H9 (cell line): ENCODE results near the gene ITK. TPM values are rescaled to one million over a fixed set of nuclear protein-coding genes. Genes with fewer than 3 reads are reported as not detected.

Source experiments
- DNase-seq: peaks from one replicate; pipeline ENCODE4 v3.0.0-alpha.2; 2017
- H2AFZ ChIP-seq: one replicate; pipeline ENCODE4 v1.6.1; 2013; ENCODE audit warnings: mild to moderate bottlenecking, low read length, control low read depth, moderate library complexity
- H2AK5ac ChIP-seq: 2 replicates; pipeline ENCODE4 v1.6.1; 2013; ENCODE audit warnings: low read length, control low read depth, mixed read lengths; ENCODE audit not compliant: insufficient read length
- H2BK120ac ChIP-seq: one replicate; pipeline ENCODE4 v1.6.1; 2013; ENCODE audit warnings: low read depth, mild to moderate bottlenecking, low read length, control low read depth, inconsistent platforms; ENCODE audit not compliant: poor library complexity, severe bottlenecking
- H2BK12ac ChIP-seq: 2 replicates; pipeline ENCODE4 v1.6.1; 2013; ENCODE audit warnings: low read length, control low read depth, mixed read lengths, low read depth; ENCODE audit not compliant: insufficient read length
- H2BK15ac ChIP-seq: 2 replicates; pipeline ENCODE4 v1.6.1; 2013; ENCODE audit warnings: low read depth, low read length, control low read depth
- H2BK20ac ChIP-seq: one replicate; pipeline ENCODE4 v1.6.1; 2013; ENCODE audit warnings: low read depth, mild to moderate bottlenecking, low read length, control low read depth, inconsistent platforms; ENCODE audit not compliant: poor library complexity, severe bottlenecking
- H2BK5ac ChIP-seq: 2 replicates; pipeline ENCODE4 v1.6.1; 2013; ENCODE audit warnings: low read length, control low read depth, mixed read lengths; ENCODE audit not compliant: insufficient read length
- H3K14ac ChIP-seq: 2 replicates; pipeline ENCODE4 v1.6.1; 2013; ENCODE audit warnings: low read length, control low read depth; ENCODE audit not compliant: insufficient read depth
- H3K18ac ChIP-seq: 2 replicates; pipeline ENCODE4 v1.6.1; 2013; ENCODE audit warnings: low read depth, mild to moderate bottlenecking, mixed read lengths, low read length, control low read depth; ENCODE audit not compliant: insufficient read length
- H3K23ac ChIP-seq: 2 replicates; pipeline ENCODE4 v1.6.1; 2013; ENCODE audit warnings: low read length, control low read depth, mixed read lengths, low read depth; ENCODE audit not compliant: insufficient read length
- H3K23me2 ChIP-seq: 2 replicates; pipeline ENCODE4 v1.6.1; 2013; ENCODE audit warnings: low read depth, mild to moderate bottlenecking, mixed read lengths, low read length, control low read depth; ENCODE audit not compliant: insufficient read length, poor library complexity, severe bottlenecking
- H3K27ac ChIP-seq: 2 replicates; pipeline ENCODE4 v1.5.1; 2013; ENCODE audit warnings: low read length, control low read depth, mixed read lengths, low read depth; ENCODE audit not compliant: insufficient read length
- H3K27me3 ChIP-seq: 2 replicates; pipeline ENCODE4 v1.6.1; 2013; ENCODE audit warnings: low read length, control low read depth, inconsistent platforms; ENCODE audit not compliant: insufficient read depth
- H3K4ac ChIP-seq: 2 replicates; pipeline ENCODE4 v1.6.1; 2013; ENCODE audit warnings: low read depth, mild to moderate bottlenecking, control low read depth, inconsistent platforms, low read length, moderate library complexity
- H3K4me1 ChIP-seq: 2 replicates; pipeline ENCODE4 v1.6.1; 2013; ENCODE audit warnings: low read length, control low read depth, inconsistent platforms; ENCODE audit not compliant: insufficient read depth
- H3K4me2 ChIP-seq: 2 replicates; pipeline ENCODE4 v1.6.1; 2013; ENCODE audit warnings: low read length, control low read depth, mixed read lengths; ENCODE audit not compliant: insufficient read length, insufficient read depth
- H3K56ac ChIP-seq: 2 replicates; pipeline ENCODE4 v1.6.1; 2013; ENCODE audit warnings: low read depth, mild to moderate bottlenecking, mixed read lengths, low read length, control low read depth; ENCODE audit not compliant: insufficient read length
- H3K79me1 ChIP-seq: 2 replicates; pipeline ENCODE4 v1.6.1; 2013; ENCODE audit warnings: low read depth, mild to moderate bottlenecking, moderate library complexity, low read length, control low read depth, inconsistent platforms; ENCODE audit not compliant: insufficient read depth, poor library complexity, severe bottlenecking
- H3K79me2 ChIP-seq: 2 replicates; pipeline ENCODE4 v1.6.1; 2013; ENCODE audit warnings: low read length, control low read depth, inconsistent platforms; ENCODE audit not compliant: insufficient read depth
- H3K9ac ChIP-seq: 2 replicates; pipeline ENCODE4 v1.6.1; 2013; ENCODE audit warnings: low read length, control low read depth, mixed read lengths; ENCODE audit not compliant: insufficient read length; ENCODE audit errors: extremely low read depth
- H3K9me3 ChIP-seq: one replicate; pipeline ENCODE4 v1.6.1; 2013; ENCODE audit warnings: low read depth, low read length, inconsistent platforms; ENCODE audit not compliant: control insufficient read depth
- H3T11ph ChIP-seq: one replicate; pipeline ENCODE4 v1.6.1; 2013; ENCODE audit warnings: mild to moderate bottlenecking, low read length, control low read depth, inconsistent platforms
- H4K20me1 ChIP-seq: one replicate; pipeline ENCODE4 v1.6.1; 2013; ENCODE audit not compliant: control insufficient read depth, insufficient read length, insufficient read depth
- H4K5ac ChIP-seq: 2 replicates; pipeline ENCODE4 v1.6.1; 2013; ENCODE audit warnings: low read depth, mild to moderate bottlenecking, mixed read lengths, low read length, control low read depth; ENCODE audit not compliant: insufficient read length
- H4K8ac ChIP-seq: replicated peaks from 2 replicates; pipeline ENCODE4 v1.6.1; 2013; ENCODE audit warnings: low read length, control low read depth, mixed read lengths, low read depth; ENCODE audit not compliant: insufficient read length
- H4K91ac ChIP-seq: 2 replicates; pipeline ENCODE4 v1.6.1; 2013; ENCODE audit warnings: low read depth, mild to moderate bottlenecking, moderate library complexity, mixed read lengths, low read length, control low read depth; ENCODE audit not compliant: insufficient read length
- H3K27ac Mint-ChIP-seq, 3 experiments: 2 replicates in 2 of 3; 3 replicates in 1 of 3; pipeline ENCODE4 v1.8.0; 2020 to 2021; ENCODE audit warnings: mixed read lengths in 3 of 3, mild to moderate bottlenecking in 1 of 3, moderate library complexity in 1 of 3
- H3K27me3 Mint-ChIP-seq: 2 replicates; pipeline ENCODE4 v1.8.0; 2021; ENCODE audit warnings: low read depth, mild to moderate bottlenecking, moderate library complexity, mixed read lengths
- H3K36me3 Mint-ChIP-seq, 3 experiments: 2 replicates in 2 of 3; 3 replicates in 1 of 3; pipeline ENCODE4 v1.8.0; 2020 to 2021; ENCODE audit warnings: low read depth in 3 of 3, mixed read lengths in 3 of 3; ENCODE audit not compliant: insufficient read depth in 1 of 3
- H3K4me1 Mint-ChIP-seq, 2 experiments: 2 replicates each; pipeline ENCODE4 v1.8.0; 2020; ENCODE audit warnings: mixed read lengths in 2 of 2
- H3K4me3 Mint-ChIP-seq, 2 experiments: 2 replicates in 1 of 2; 3 replicates in 1 of 2; pipeline ENCODE4 v1.8.0; 2020 to 2021; ENCODE audit warnings: mild to moderate bottlenecking in 2 of 2, mixed read lengths in 2 of 2, moderate library complexity in 1 of 2
- H3K9me3 Mint-ChIP-seq, 2 experiments: 2 replicates in 1 of 2; 3 replicates in 1 of 2; pipeline ENCODE4 v1.8.0; 2020; ENCODE audit warnings: mild to moderate bottlenecking in 2 of 2, mixed read lengths in 2 of 2, moderate library complexity in 1 of 2
- CTCF ChIP-seq: fragments of 200-600 bp; sonication (generic); conservative IDR thresholded peaks from 3 replicates; pipeline ENCODE4 v1.8.0; 2021; ENCODE audit warnings: antibody characterized with exemption, mild to moderate bottlenecking
- WGBS: extraction: QIAGEN DNeasy Blood & Tissue Kit; methylation state at CpG from one replicate; pipeline ENCODE4 v1.1.7; 2013; ENCODE audit warnings: missing lambda C conversion rate, low lambda C conversion rate, mixed read lengths; ENCODE audit not compliant: insufficient read length; ENCODE audit errors: extremely low coverage; 5-methylcytosine and 5-hydroxymethylcytosine counted together
- total RNA-seq: library from RNA; stranded (reverse); gene quantifications from 2 replicates; pipeline ENCODE4 v1.2.1, GENCODE V29; 2021

ITK gene
- total RNA-seq, 1 experiment from 2014 or later: 0.22 TPM

GRCh38 chr5:157267761-157268480, 87.3 kb downstream of the ITK start:
- Histone ChIP-seq H3K4me1 (peaks cover 10% of the 10 kb centered on the region; the same call in 1 of the 2 replicates), H3K18ac (no peak overlapping the region), H2BK120ac (no peak overlapping the region), H3K14ac (no peak overlapping the region), H3K56ac (no peak overlapping the region), H3T11ph (no peak overlapping the region), H3K4ac (no peak overlapping the region), H2BK20ac (no peak overlapping the region), H4K5ac (no peak overlapping the region), H2AK5ac (no peak overlapping the region), H4K20me1 (peaks cover 7% of the 10 kb centered on the region), H3K79me2 (peaks cover 15% of the 10 kb centered on the region; the same call in 1 of the 2 replicates), H3K23me2 (no peaks in the 10 kb centered on the region), H3K9me3 (no peaks in the 10 kb centered on the region), H3K79me1 (peaks cover 7% of the 10 kb centered on the region), H3K4me2 (no peak overlapping the region), H2BK12ac (no peak overlapping the region), H2AFZ (no peak overlapping the region), H2BK15ac (no peak overlapping the region), H3K9ac (no peak overlapping the region), H2BK5ac (no peak overlapping the region), H3K27me3 (no peaks in the 10 kb centered on the region), H3K23ac (no peak overlapping the region), H4K91ac (no peak overlapping the region), H4K8ac (no peak overlapping the region), H3K27ac (no peak overlapping the region)
- peaks cover 9% of the 10 kb centered on the region for H3K27me3 Mint-ChIP-seq
- no peak for TF ChIP-seq CTCF
- no peak for DNase-seq
- H3K4me3 Mint-ChIP-seq: peak overlapping the region in 1 of 2 experiments; percentile 75; a peak in 3 of 5 replicates
- H3K4me1 Mint-ChIP-seq: peaks cover 39 to 41% of the 10 kb centered on the region in 2 experiments
- H3K9me3 Mint-ChIP-seq: no peaks in the 10 kb centered on the region
- no CpG with 5 or more reads among the region's 8 CpGs for WGBS
- peaks cover 0 to 2% (median 0%) of the 10 kb centered on the region in 3 experiments; a peak in 1 of 7 replicates for H3K36me3 Mint-ChIP-seq
- H3K27ac Mint-ChIP-seq: peak overlapping the region in 1 of 3 experiments; percentile 40; a peak in 1 of 7 replicates
